Epithelial cell of esophagus (primary cell): Measurements from ENCODE around the gene TMEM52.

Source experiments
- DNase-seq: peaks from one replicate; pipeline ENCODE4 v3.0.0; 2010; ENCODE audit warnings: low read depth
- H3K4me3 ChIP-seq: 2 replicates; pipeline ENCODE4 v1.5.1; 2011; ENCODE audit warnings: mild to moderate bottlenecking, low read length, control low read depth
- CTCF ChIP-seq: IDR thresholded peaks from 2 replicates; pipeline ENCODE4 v1.5.1; 2011; ENCODE audit warnings: low read depth, mild to moderate bottlenecking, low read length, control low read depth, inconsistent platforms; ENCODE audit not compliant: insufficient read depth; ENCODE audit errors: missing control alignments

TMEM52 gene

DNA sequence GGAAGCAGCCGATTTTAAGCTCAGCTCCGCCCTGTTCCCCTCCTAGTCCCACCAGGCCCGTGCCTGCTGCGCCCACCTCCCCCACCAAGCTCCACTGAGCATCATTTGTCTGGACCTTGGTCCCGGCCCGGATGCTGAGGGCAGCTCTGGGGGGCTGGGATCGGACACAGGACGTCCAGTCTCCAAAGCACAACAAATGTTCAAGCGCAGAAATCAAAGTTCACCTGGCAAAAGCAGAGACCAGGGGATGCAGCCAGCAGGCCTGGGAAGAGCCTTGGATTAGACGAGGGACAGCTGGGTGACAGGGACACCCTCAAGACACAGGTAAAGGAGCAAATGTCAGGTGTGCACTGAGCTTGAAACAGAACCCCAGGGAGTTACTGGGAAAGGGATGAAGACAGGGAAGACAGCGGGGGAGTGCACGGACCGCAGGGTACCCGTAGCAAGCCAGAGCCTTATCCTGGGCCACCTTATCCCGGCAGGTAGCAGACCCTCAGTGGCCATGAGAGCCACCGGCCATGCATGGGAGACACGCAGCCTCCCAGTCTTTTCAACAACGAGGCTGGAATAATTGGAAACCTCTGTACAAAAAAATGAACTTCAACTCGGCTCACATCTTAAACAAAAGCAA, 22.2 kb upstream of the TMEM52 start:
- TF ChIP-seq CTCF, result no peak
- H3K4me3 ChIP-seq, result no peak overlapping the region
- DNase-seq, result no peak

DNA sequence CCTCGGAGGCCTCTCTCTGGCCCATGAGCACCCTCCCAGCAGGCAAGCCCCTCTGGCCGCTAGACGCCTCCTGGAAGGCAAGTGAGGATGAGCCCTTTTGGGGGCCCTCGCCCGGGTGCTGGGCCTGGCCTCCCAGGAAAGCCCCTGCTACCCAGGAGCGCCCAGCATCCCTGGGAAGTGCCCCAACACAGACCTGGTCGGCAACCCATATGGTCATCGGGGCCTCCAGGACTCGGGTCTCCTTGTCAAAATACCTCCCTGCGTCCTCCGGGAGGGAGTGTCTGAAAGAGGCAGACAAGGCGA, 21.0 kb upstream of the TMEM52 start:
- no peak for TF ChIP-seq CTCF

DNA sequence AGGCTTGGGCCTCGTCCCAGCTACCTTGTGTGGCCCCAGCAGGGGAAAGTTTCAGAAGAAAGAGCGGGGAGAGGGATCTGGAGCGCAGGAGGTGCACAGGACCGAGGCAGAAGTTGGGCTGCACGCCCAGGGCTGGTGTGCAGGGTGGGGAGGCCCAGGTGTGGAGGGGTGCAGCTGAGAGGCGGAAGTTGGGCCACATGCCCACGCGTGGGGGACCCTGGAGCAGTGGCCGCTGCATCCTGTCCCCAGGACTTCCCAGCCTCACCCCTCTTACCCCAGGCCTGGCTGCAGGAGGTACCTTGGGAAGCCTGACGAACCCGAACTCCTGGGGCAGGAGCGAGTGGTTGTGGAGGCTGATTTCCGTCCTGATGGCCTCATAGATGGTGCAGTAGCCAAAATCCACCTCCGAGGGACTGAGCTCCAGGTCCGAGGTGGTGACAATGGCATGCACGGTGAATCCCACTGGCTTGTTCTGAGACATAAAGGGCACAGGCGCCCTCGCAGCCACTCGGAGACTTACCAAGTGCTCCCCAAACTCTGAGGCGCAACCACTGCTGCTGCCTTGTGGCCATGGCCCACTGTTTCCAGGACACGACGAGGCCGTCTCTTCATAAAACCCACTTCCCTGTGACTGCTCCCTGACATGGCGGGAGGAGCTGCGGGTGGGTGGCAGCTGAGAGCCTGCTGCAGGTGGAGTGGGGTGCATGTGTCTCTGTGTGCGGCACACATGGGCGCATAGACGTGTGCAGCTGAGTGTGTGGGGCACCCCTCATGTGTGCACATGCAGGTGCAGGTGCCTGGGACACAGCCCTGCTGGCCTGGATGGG, 20.4 kb upstream of the TMEM52 start:
- TF ChIP-seq CTCF, result no peak
- no peak for DNase-seq
- H3K4me3 ChIP-seq, result no peak overlapping the region

More for the DNA sequence above, 21.0 kb upstream of the TMEM52 start:
- DNase-seq, result no peak
- no peak overlapping the region for H3K4me3 ChIP-seq

- no peak overlapping the region for H3K4me3 ChIP-seq
- no peak for TF ChIP-seq CTCF
- DNase-seq, result no peak
These were observed 19.7 kb upstream of the TMEM52 start for GRCh38 chr1:1938613-1939295.

GRCh38 chr1:1938276-1938573, 19.1 kb upstream of the TMEM52 start:
- H3K4me3 ChIP-seq, result no peak overlapping the region
- TF ChIP-seq CTCF, result no peak
- DNase-seq, result no peak

- no peak overlapping the region for H3K4me3 ChIP-seq
These were observed 18.6 kb upstream of the TMEM52 start for GRCh38 chr1:1937549-1938275.

More at GRCh38 chr1:1937549-1938275, 18.6 kb upstream of the TMEM52 start:
- no peak for DNase-seq
- TF ChIP-seq CTCF, result no peak
